NCI-H446 treated with DMSO at 0.1 percent for 48 hours (cell line): ENCODE measurements around the gene PRKRIP1.
"Not testable (repeated sequence)": the region's sequence is repeated elsewhere in the genome, so short reads cannot be mapped to it uniquely, and the experiment has no call there.

Experiments used
- DNase-seq: peaks from one replicate; lab custom pipeline; 2025; lab: John Stamatoyannopoulos, UW

Gene PRKRIP1

DNA sequence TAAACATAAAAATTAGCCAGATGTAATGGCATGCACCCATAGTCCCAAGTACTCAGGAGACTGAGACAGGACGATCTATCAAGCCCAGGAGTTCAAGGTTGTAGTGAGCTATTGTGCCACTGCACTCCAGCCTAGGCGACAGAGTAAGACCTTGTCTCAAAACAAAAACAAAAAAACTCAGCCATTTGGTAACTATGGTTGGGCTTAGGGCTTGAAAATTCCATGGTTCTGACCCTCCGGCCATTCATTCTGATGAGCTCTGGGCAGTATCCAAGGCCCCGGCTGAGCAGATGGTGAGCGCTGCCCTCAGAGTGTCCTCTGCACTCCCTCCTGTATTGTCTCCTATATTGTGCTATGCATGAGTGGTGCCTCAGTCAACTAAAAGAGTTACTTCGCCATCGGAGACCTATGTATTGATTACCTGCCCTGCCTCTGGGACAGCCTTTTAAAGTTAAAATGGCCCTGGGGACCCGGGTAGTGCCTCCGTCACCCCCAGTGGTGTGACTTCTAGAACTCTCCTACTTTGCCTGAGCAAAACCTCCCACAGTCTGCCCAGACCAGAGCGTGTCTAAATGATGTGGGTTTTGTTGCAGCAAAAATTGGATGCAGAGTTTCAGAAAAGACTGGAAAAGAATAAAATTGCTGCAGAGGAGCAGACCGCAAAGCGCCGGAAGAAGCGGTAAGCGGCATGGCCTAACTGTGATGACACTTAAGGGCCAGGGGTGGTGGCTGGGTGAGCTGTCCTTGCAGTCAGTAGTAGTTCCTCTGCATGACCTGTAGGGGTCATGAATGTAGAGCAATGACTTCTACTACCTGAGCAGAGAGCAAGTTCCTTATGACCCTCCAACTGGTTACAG, 8.1 kb downstream of the PRKRIP1 start:
- DNase-seq: no peak

DNA sequence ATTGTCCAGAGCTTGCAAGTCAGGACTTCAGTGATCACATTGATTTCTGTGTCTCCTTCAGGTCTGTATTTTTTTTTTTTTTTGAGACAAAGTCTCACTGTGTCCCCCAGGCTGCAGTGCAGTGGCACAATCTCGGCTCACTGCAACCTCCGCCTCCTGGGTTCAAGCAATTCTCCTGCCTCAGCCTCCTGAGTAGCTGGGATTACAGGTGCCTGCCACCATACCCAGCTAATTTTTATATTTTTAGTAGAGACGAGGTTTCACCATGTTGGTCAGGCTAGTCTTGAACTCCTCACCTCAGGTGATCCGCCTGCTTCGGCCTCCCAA, 8.7 kb downstream of the PRKRIP1 start:
- not testable (repeated sequence) for DNase-seq

DNA sequence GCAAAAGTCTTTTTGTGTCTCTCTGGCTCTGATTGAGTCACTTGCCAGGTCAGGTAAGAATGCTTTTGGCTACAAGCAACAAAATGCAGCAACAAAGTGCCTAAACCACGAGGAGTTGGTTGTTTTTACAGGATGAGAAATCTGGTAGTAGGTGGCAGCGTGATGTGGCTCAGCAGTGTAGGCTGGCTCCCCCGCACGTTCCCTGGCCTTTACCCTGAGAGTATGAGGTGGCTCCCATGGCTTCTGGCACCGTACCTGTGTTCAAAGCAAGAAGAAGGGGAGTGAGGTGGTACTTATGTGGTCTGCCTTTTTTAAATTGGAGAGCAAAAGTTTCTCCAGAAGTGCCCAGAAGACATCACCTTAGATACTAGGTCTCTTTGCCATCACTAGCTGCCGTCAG, 11.7 kb downstream of the PRKRIP1 start:
- DNase-seq: no peak

DNA sequence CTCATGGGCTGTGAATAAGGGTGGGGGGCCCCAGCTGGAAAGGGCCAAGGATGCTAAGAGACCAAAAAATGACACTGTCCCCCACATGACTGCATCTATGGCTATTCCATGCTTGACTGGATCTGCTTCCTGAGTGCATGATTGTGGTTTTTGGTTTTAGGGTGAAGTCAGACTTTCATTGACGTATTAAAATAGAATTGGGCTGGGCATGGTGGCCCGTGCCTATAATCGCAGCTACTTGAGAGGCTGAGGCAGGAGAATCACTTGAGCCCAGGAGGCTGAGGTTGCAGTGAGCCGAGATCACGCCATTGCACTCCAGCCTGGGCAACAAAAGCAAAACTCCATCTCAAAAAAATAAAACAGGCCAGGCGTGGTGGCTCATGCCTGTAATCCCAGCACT, 12.4 kb downstream of the PRKRIP1 start:
- not testable (repeated sequence) for DNase-seq

DNA sequence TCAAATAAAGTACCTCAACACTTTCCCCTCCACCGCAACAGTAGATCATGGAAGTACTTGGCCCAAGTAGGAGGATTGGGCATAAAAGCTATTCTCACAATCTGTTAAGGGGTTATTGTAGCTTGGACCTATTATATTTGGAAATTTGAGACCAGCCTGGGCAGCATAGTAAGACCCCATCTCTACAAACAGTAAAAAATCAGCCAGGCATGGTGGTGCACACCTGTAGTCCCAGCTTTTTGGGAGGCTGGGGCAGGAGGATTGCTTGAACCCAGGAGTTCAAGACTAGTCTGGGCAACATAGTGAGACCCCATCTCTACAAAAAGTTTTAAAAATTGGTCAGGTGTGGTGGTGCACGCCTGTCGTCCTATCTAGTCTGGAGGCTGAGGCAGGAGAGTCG, 13.2 kb downstream of the PRKRIP1 start:
- no peak for DNase-seq

DNA sequence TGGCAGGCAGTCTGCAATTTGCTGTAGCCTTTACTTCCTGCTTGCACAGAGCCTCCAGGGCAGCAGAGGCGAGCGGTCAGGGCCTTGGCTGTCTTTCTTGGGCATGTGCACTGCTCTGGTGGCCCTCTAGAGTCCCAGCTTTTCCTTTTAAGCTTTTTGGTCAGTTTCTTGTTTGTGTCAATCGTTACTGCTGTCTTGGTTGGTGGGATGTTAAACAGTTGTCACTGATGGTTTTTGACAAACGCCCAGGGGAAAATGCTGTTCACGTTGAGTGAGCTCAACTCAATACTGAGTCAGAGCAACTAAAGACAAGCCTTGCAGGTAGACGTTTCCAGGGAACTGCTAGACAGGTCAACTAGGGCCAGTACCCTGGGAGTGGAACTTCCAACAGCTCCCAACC, 14.0 kb downstream of the PRKRIP1 start:
- no peak for DNase-seq

DNA sequence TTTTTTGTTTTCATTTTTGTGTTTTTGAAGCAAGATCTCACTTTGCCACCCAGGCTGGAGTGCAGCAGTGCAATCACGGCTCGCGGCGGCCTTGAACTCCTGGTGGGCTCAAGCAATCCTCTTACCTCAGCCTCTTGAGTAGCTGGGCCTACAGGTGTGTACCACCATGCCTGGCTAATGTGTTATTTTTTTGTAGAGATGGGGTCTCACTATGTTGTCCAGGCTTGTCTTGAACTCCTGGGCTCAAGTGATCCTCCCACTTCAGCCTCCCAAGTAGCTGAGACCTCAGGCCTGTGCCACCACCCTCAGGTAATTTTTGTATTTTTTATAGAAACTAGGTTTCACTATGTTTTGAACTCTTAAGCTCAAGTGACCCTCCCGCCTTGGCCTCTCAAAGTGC, 14.8 kb downstream of the PRKRIP1 start:
- no peak for DNase-seq

DNA sequence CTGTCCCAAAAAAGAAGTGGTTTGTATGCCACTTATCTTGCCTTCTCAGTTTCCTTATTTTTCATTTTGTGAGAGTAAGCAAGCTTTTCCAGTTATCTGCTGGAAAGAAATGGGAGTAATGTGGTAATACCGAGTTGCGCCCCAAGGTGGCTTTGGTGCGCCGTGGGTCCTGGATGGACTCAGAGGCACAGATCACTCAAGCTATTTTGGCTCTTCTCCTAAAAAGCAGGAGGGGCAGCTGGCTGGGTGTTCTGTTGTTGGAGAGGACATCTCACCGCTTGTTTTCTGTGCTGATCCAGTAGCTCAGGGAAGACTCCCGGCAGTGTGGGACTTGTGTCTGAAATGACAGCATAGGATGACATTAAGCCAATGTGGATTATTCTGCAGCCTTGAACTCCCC, 16.4 kb downstream of the PRKRIP1 start:
- DNase-seq: peak; percentile 15

DNA sequence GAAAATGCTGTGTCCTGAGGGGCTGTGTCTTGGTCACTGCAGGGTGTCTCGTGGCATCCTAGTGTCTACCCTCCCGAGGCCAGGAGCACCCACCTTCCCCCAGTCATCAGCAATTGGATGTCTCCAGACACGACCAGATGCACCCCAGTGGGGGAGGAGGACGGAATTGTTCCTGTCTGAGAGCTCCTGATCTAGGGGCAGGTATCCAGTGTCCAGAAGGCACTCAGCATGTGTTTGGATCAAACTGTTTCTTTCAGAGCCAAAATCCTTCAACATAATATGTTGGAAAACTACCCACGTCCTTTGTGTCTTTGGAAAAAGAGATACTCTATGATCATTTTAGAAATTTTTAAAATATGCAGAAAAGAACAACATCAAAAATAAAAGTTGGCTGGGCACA, 16.9 kb downstream of the PRKRIP1 start:
- no peak for DNase-seq

DNA sequence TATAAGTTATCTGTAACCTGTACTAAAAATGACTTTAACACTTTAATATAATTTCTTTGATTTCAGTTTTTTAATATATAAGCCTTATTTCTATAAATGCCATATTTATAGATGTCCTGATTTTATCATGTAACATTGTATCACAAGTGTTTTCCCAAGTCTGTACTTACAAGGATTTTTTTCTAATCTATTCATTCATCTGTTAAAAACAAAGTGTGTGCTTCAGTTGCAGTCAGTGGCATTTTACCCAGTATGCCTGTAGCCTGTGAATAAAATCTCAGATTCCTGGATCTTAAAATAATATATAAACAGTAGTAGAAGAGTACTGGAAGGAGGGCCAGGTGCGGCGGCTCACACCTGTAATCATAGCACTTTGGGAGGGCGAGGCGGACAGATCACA, 17.4 kb downstream of the PRKRIP1 start:
- DNase-seq: no peak

DNA sequence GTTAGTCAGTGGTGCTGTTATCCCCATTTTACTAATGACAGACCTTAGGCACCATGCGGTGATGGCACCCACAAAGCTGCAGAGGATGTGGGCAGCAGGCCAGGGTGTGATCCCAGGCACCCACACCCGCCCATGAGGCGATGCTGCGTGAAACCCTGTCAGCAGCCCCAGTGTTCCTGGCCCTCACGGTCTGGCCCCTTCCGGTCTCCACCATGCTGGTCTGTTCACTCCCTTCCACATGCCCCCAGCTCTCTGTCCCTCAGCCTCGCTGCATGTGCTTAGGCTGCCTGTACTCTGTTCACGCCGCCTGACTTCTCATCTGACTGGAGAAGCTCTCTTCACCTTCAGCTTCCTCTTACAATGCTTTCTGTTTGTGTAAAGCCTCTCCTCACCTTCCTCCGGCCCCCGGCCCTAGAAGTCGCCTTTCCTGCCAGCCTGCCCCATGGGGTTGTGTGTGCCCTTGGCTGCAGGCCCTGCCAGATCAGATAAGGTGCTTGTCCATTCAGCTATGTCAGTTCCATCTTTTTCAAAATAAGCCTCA, 19.6 kb downstream of the PRKRIP1 start:
- DNase-seq: no peak

DNA sequence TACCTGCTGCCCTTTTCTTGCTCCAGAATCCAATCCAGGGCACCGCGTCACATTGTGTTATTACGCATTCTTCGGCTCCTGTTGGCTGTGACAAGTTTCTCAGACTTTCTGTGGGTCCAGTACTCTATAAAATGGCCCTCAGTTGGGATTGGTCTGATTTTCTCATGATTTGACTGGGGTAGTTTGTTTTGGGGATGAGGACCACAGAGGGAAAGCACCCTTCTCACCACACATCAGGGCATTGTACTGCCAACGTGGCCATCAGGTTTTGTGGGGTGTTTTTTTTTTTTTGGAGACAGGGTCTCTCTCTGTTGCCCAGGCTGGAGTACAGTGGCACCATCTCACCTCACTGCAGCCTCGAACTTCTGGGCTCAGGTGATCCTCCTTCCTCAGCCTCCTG, 20.2 kb downstream of the PRKRIP1 start:
- no peak for DNase-seq

DNA sequence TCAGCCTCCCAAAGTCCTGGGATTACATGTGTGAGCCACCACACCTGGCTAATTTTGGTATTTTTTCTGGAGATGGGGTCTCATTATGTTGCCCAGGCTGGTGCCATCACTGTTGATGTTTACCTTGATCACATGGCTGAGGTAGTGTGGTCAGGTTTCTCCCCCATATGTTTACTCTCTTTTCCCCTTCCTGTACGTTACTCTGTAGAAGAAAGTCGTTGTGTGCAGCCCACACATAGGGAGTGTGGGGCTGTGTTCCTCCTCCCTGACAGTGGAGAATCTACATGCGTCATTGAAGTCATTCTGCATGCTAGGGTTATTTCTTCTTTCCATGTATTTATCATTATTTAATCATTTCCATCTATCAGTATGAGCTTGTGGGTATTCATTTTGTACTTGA, 20.9 kb downstream of the PRKRIP1 start:
- no peak for DNase-seq

DNA sequence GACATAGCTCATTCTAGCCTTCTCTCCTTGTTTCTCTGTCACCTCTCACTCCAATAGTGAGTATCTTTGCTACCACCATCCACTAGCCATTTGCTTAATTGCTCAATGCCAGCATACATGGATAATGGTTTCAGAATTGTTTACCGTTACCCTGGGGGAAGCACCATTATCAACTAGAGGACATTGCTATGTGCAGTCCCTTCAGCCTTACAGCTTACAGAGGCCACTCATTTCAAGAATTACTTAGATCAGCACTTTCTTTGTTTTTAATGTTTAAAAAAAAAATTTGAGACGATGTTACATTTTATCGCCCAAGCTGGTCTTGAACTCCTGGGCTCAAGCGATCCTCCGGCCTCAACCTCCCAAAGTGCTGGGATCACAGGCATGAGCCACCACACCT, 22.4 kb downstream of the PRKRIP1 start:
- DNase-seq: no peak

DNA sequence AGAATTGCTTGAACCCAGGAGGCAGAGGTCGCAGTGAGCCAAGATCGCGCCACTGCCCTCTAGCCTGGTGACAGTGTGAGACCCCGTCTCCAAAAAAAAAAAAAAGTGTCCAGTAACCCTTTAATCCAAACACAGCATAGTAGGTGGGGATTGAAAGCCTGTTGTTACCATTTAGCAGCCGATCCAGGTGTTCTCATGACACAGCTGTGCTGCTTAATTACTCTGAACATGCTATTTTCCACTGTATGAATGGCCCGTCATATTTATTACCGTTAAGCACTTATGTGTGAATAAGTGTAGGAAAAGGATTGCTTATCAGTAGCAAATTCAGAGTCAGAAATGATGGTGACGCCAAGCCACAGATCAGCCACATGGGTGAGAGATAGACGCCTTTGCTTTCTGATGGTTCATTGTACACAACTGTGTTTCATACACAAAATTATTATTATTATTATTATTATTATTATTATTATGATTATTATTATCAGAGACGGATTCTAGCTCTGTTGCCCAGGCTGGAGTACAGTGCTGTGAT, 25.6 kb downstream of the PRKRIP1 start:
- no peak for DNase-seq

DNA sequence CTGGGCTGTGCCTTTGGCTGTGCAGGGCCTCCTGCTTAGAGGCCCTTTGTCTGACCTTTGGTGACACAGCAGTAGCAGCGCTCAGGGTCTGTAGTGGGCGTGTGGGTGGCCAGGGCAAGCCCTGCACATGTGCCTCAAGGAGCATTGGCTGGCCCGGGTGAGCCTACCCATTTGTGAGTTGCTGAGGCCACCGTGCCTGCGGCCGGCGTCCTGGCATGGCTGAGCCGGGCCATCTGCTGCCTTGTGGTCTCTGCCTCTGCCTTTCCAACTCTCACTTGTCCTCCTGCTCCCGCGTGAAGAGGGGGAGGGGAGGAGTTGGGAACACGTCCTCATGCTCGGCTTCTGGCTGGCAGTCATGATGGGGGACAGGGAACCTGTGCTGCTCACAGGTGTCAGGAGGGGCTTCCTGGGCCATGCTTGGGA, 28.0 kb downstream of the PRKRIP1 start:
- DNase-seq: no peak

DNA sequence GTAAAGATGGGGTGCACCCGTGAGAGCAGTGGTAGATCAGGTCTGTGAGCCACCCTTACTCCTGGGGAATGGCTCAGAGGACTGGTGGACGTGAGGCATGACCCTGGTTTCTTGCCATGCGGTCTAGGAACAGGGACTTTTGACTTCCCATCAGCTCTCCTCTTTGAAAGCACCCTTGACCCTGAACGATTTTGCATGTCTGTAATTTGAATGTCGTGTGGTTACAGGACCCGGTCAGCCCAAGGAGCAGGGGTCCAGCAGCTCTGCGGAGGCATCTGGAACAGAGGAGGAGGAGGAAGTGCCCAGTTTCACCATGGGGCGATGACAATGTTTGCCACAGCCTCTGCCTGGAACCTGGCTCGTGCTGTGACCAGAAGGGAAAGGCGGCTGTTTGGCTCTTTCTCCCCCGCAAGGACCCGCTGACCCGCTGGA, 28.6 kb downstream of the PRKRIP1 start:
- no peak for DNase-seq

DNA sequence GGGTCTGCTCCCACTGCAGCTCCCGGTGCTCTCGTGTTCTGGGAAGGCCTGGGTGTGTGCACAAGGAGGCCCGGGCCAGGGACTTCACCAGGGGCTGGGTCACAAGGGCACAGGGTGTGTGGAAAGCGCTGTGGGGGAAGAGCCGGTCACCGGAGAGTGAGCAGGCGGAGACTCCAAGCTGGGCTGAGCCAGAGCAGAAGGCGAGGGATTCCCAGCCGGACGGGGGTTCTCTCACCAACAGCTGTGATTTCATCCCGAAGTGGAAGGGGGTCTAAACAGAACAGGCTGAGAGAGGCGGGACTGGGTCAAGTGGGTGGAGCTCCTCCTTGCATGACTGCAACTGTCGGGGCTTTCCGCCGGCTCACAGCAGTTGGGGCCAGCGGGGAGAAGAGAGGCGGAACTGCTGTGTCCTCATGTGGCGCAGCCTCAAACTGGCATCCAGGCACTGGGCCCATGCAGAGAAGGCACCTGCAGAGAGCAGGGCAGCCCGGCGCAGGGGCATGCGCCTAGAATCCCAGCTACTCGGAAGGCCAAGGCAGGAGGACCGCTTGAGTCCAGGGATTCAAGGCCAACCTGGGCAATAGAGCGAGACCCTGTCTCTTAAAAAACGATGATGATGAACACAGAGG, 29.6 kb downstream of the PRKRIP1 start:
- no peak for DNase-seq

DNA sequence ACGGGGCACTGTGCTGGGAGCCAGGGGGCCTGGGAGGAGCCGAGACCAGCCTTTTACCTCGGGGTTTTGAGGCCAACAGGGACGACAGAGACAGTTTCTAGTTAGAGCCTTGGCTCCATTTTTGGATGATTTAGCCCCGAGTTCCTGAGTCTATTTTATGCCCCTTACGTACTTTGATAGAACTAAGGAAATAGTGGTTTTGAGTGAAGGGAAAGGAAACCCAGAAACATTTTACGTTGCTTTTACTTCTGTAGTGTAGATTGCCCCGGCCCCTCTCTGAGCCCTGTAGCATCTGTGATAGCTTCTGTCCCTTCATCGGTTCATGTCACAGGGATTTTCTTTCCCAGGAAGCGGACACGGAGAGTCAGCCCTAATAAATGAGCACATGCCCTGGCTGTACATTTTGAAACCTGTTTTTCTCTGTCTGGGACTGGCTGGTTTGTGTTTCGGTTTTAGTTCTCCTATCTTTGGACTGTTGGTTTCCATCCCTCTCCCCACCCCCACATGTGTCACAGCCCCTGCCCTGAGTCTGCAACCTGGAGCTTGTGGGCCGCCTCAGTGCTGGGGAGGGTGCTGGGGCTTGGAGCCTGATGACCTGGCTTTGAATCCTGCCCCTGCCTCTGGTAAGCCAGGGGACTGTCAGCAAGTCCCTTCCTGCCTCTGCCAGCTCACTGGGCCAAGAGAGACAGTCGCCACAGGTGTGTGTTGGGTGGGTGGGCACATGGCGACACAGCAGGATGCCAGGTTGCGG, 30.3 kb downstream of the PRKRIP1 start:
- no peak for DNase-seq

DNA sequence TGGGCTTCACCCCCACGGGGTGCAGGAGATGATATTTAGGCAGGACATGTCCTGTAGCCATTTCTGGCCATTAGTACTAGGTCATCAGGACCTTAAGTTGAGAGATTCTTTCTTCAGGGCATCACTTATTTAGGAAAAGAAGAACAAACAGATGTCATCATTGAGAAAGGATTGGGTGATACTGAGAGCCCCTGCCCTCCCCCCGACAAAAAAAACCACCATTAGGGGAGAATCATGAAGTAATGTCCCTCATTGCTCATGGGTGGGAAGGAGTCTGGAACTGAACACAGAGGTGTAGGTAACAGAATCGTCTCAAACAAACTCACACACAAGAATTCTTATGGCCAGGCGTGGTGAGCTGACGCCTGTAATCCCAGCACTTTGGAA, 30.8 kb downstream of the PRKRIP1 start:
- DNase-seq: no peak

DNA sequence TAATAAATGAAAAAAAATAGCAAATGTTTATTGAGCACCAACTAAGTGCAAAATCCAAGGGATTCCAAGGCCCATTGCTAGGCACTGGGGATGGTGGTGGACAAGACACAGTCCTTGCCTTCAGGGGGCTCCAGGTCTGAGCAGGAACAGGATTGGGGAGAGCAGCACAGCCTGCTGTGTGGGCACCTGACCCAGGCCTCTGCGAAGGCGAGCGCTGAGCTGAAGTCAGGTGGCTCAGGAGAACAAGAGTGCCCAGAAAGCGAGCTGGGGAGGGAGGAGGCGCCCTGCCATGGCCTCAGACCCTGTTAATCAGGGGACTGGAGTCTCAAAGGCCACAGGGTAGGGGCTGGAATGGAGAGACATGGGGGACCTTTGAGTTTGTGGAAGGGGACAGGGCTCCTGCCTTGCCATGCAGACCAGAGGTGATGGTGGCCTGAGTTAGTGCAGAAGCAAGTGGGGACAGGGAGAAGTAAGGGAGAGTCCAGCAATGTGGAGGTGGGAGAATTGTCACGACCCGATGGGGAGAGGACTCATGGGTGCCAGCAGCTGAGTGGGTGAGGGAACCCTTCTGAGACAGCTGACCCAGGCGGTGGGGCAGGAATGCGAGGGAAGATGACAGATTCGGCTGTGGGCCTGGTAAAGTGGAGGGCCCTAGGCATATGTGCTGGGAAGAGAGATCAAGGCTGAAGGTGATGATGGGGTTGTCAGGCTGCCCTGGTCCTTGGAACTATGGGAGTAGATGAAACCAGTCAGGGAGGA, 33.2 kb downstream of the PRKRIP1 start:
- no peak for DNase-seq
